Measurements from ENCODE around the gene GARIN5B.

GARIN5B gene

GRCh38 chr19:55315956-55316525 lies 47.0 kb downstream of the GARIN5B start:
- no peak overlapping the region for H3K9ac ChIP-seq (ENCODE audit: low read length)
- no peaks in the 10 kb centered on the region for H3K79me2 ChIP-seq (ENCODE audit: insufficient read depth, low read length)
- no peak overlapping the region for H2AFZ ChIP-seq (ENCODE audit: low read length)
- peaks cover 5% of the 10 kb centered on the region for H3K4me1 ChIP-seq (ENCODE audit: insufficient read depth, low read length, severe bottlenecking)
- no peaks in the 10 kb centered on the region for H3K36me3 ChIP-seq (ENCODE audit: insufficient read depth, low read length)
- H3K9me2 ChIP-seq (ENCODE audit: low read depth, low read length), result no peaks in the 10 kb centered on the region
- no peak overlapping the region for H3K4me2 ChIP-seq (ENCODE audit: low read length)
- no peaks in the 10 kb centered on the region for H3F3A ChIP-seq (ENCODE audit: insufficient read depth, low read length)
- no peaks in the 10 kb centered on the region for H4K20me1 ChIP-seq (ENCODE audit: insufficient read depth, low read length)
- H3K27me3 ChIP-seq (ENCODE audit: insufficient read depth, low read length), result peaks cover 5% of the 10 kb centered on the region; the same call in 1 of the 2 replicates
- no peak overlapping the region for H3K27ac ChIP-seq (ENCODE audit: low read depth, low read length, poor library complexity, severe bottlenecking)
- no peaks in the 10 kb centered on the region for H3K9me3 ChIP-seq (ENCODE audit: low read length)
- no peak for TF ChIP-seq CTCF (IDR thresholded peaks at IDR 0.05; ENCODE audit: low read length)
- H3K4me3 ChIP-seq (ENCODE audit: low read depth, low read length, poor library complexity, severe bottlenecking), result no peak overlapping the region

DNA sequence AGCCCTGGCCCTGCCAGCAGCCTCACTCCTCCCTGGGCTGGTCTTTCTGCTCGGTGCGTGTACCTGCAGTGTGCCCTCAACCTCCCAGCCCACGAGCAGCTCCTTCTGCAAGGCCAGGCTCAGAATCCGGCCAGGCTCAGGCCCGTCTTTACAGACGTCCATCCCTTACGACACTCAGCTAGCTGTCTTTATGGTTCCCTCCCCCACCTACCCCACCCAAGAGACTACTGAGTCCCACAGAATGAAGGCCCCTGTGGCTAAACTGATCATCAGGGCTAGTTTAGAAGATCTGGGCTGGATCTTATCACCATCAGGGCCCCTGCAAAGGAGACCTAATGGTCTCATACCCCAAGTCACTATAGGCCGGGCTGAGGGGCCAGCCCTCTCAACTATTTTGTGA lies 48.7 kb downstream of the GARIN5B start:
- no peak for TF ChIP-seq EZH2 (IDR thresholded peaks at IDR 0.05; ENCODE audit: borderline replicate concordance, low read length)
- no peak for TF ChIP-seq CTCF (IDR thresholded peaks at IDR 0.05; ENCODE audit: low read length)
- Histone ChIP-seq H2AFZ (ENCODE audit: low read length) (no peak overlapping the region), H3K4me1 (ENCODE audit: insufficient read depth, low read length, severe bottlenecking) (peaks cover 12% of the 10 kb centered on the region), H4K20me1 (ENCODE audit: insufficient read depth, low read length) (no peaks in the 10 kb centered on the region), H3K27ac (ENCODE audit: low read depth, low read length, poor library complexity, severe bottlenecking) (no peak overlapping the region), H3K36me3 (ENCODE audit: insufficient read depth, low read length) (peaks cover 4% of the 10 kb centered on the region), H3F3A (ENCODE audit: insufficient read depth, low read length) (no peaks in the 10 kb centered on the region), H3K4me2 (ENCODE audit: low read length) (no peak overlapping the region), H3K9ac (ENCODE audit: low read length) (no peak overlapping the region), H3K9me3 (ENCODE audit: low read length) (no peaks in the 10 kb centered on the region), H3K27me3 (ENCODE audit: insufficient read depth, low read length) (no peaks in the 10 kb centered on the region), H3K79me2 (ENCODE audit: insufficient read depth, low read length) (no peaks in the 10 kb centered on the region), H3K4me3 (ENCODE audit: low read depth, low read length, poor library complexity, severe bottlenecking) (no peak overlapping the region), H3K9me2 (ENCODE audit: low read depth, low read length) (no peaks in the 10 kb centered on the region)

GRCh38 chr19:55312621-55313512 lies 50.2 kb downstream of the GARIN5B start:
- H2AFZ ChIP-seq (ENCODE audit: low read length), result no peak overlapping the region
- no peak overlapping the region for H3K9ac ChIP-seq (ENCODE audit: low read length)
- H3K4me3 ChIP-seq (ENCODE audit: low read depth, low read length, poor library complexity, severe bottlenecking), result no peak overlapping the region
- no peaks in the 10 kb centered on the region for H3K27me3 ChIP-seq (ENCODE audit: insufficient read depth, low read length)
- no peaks in the 10 kb centered on the region for H3K9me2 ChIP-seq (ENCODE audit: low read depth, low read length)
- H3K36me3 ChIP-seq (ENCODE audit: insufficient read depth, low read length), result peaks cover 10% of the 10 kb centered on the region
- peaks cover 18% of the 10 kb centered on the region for H3K4me1 ChIP-seq (ENCODE audit: insufficient read depth, low read length, severe bottlenecking)
- H3K4me2 ChIP-seq (ENCODE audit: low read length), result no peak overlapping the region
- no peak overlapping the region for H3K27ac ChIP-seq (ENCODE audit: low read depth, low read length, poor library complexity, severe bottlenecking)
- no peaks in the 10 kb centered on the region for H3K79me2 ChIP-seq (ENCODE audit: insufficient read depth, low read length)
- no peaks in the 10 kb centered on the region for H4K20me1 ChIP-seq (ENCODE audit: insufficient read depth, low read length)
- TF ChIP-seq EZH2 (IDR thresholded peaks at IDR 0.05; ENCODE audit: borderline replicate concordance, low read length), result no peak
- no peak for TF ChIP-seq CTCF (IDR thresholded peaks at IDR 0.05; ENCODE audit: low read length)
- no peaks in the 10 kb centered on the region for H3K9me3 ChIP-seq (ENCODE audit: low read length)
- H3F3A ChIP-seq (ENCODE audit: insufficient read depth, low read length), result no peaks in the 10 kb centered on the region
